Epidermal melanocyte (primary cell): ENCODE data around the gene RHOBTB1.
A peak's percentile ranks its signal among the peaks of the same experiment; 100 is the strongest.

ENCODE experiments used
- DNase-seq: peaks from one replicate; pipeline ENCODE4 v3.0.0; 2011; ENCODE audit warnings: low spot score; ENCODE audit not compliant: insufficient read length

RHOBTB1 gene

DNA sequence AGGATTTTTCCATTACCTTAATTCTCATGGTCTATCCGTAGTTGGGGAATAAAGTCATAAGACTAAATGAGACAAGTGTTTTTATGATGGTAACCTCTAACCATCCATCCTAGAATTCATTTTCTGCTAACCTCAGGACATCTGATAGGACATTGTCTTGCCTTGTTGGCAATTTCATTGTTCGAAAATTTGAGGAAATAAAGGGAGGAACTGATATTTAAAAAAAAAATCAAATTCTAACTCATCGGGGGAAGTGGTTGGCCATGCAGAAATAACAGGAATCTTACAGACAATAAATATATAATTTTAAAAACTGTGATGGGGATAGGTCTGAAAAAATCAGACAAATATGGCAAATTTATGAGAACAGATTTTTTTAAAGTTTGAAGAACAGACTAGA is 21.7 kb upstream of the RHOBTB1 start:
- no peak for DNase-seq

DNA sequence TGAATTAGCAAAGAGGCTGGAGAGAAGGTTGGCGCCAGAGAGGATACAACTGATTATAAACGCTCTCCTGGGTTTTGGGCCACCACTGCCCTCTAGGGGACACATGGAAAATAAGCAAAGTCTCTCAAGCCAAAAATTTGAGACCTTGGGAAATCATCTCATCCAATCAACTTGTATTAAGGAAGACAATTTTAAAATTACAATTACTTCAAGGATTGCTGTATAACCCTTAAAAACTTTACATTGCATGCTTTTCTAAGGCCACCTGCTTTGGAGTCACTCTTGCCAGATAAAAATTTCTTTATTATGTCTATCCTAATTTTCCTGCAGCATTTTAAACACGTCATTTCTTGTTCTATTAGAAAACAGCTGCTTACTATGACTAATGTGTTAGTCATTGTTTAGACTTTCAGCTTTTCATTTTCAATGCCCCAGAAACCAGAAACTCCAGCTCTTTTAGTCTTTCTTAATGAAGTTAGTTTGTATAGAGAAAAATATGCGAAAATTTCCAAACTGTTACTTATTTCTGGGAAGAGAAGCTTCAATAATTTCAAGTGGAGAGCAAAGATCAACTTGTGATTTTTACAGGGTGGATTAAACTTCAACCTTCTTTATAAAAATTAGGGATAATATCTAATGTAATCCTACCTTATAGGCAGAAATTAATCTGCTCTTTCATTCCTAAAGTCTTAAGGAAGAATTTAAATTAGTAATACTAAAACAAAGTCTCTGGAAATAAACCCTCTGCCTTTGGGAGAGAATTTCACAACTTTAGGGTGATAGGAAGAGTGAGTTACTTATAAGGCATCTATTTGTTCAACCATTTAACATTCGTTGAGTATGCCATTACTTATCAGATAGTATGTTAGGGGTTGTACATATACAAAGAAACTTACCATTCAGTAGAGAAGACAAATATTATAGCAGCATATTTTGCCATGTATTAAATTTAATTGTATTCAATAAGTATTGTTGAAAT is 20.6 kb upstream of the RHOBTB1 start:
- peak; percentile 69 for DNase-seq

DNA sequence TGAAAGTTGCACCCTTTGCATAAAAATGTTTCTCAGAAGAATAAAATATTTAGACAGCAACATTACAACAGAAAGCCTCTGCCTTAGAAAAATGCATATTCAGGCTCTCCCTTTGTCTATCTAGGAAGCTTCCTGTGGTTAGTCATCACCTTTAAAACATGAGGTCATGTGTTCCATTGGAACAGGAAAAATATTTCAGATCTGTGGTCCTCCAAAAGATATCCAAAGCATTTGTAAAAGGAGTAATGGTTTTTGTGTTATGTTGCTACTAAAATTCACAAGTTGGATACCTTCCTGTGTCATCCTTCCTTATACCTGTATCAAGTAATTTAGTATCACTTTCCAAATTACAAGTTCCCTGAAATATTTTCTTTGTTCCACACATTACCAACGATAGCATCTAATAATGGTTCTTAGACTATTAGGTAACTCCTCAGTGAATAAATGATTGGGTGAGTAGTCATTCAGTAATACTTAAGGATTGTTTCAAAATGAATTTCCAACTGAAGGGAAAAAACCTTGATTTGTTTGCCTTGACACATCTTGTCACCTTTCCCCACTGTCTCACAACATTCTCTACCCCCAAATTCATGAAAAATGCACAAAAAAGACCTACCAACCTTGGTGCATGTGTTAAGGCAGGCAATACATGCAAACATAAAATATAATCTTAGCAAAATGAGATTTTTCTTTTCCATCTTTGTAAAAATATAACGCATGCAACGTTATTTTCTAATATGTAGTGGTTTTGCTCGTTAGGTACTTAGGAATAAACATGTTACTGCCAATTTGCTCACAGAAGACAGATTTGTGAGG is 19.7 kb upstream of the RHOBTB1 start:
- no peak for DNase-seq

DNA sequence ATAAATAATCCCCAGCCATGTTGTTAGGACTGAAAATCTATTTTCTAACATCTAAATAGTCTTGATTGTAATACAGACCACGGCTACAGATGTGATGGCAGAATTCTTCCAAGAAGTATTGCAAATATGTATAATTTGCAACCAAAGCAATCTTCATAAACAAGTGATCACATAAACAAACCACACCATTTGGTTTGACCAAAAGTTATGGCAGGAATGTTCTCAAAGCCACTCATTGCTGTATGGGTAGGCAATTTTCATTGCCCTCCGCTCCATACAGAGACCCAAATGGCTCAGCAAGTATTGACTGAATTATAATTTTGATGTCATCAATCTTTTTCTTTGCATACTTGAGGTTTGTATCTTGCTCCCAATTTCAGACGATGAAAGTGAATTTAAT is 19.0 kb upstream of the RHOBTB1 start:
- no peak for DNase-seq

DNA sequence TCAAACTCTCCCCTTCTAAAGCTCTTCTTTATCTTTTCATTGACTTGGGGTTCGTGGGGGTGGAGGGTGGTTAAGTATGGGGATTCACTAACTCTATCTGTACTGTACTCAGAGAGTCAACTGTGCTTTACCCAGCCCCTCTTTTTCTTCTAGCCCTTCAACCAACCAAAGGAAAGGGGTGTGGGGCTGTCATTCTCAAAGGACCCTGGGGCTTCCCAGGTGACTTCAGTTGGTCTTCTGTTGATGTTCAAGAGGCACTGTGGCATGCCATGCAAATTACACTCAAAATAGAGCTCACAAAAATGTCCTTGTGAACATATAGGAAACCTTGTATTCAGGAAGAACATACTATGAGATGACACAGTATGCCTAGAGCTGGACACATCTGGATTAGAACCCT is 16.9 kb upstream of the RHOBTB1 start:
- DNase-seq, result no peak

DNA sequence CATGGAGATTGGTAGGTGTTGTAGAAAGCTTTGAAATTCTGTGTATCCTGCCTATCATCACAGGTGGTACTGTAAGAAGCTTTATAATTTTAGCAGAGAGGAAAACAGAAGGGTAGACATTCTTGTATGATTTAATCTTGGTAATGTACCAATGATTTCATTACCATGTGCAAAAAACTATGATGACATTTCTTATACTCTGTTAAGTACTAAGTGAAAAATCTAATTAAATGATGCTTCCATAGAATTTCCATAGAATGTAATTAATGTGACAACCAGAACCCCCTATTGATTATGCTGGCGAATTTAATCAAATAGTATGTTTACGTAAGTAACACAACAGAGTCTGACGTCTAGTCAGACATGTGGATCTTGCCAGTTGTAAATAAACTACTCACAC is 16.0 kb upstream of the RHOBTB1 start:
- DNase-seq, result no peak

DNA sequence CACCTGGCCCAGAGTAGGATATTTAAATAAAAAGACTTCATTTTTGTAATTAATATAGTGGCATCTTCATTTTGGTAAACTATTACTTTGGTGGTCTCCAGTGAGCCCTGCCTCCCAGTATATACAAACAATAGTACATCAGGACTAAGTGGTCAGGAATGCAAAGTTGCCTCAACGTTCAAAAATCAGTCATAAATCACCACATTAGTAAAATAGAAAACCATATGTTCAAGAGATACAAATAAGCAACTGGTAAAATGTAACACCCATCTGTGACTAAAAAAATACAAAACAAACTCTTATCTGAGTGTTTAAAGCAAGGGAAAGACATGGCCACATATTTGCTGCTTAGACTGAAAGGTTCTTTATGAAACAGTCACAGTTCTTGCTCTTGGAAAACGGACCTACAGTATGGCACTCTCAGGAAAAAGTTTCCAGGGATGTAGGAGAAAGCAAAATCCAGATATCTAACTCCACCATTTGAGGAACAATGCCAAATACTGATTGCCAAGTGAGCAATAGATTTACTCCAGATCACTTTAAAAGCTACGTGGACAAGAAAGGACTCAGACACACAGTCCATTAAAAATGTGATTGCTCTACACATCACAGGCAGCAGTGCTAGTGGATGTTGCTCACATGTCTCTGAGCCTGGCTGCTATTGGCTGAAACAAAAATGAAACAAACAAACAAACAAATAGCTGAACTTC is 15.1 kb upstream of the RHOBTB1 start:
- DNase-seq, result no peak

DNA sequence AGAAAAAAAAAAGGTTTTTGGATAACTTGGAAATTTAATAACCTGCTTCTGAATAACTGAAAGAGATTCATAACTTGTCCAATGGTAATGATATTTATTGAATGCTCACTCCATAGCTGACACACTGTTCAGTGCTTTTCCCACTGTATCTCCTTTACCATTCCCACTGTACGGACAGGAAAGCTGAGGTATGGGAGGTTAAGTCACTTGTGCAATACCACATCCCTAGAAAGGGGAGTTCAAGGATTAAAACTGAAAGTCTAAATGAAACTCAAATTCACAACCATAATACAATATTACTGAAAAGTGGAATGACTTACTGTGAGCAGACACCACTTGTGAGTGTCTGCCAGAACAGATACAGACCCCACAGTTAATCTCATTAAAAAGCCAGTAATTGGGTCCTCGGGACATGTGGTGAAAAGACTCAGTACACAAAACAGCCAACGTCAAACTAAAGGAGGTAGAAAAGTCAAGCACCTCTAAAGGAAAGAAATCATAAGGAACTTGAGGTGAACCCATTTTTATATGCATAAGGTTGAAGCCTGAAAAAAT is 13.8 kb upstream of the RHOBTB1 start:
- DNase-seq, result no peak

DNA sequence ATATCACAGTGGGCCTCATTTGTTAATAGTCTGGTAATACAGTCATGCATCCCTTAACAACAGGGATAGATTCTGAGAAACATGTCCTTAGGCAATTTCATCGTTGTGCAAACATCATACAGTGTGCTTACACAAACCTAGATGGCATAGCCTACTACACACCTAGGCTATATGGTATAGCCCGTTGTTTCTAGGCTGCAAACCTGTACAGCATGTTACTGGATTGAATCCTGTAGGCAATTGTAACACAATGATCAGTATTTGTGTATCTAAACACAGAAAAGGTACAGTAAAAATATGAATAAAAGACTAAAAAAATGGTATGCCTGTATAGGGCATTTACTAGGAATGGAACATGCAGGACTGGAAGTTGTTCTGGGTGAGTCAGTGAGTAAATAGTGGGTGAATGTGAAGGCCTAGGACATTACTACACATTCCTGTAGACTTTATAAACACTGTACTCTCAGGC is 12.0 kb upstream of the RHOBTB1 start:
- DNase-seq, result no peak

DNA sequence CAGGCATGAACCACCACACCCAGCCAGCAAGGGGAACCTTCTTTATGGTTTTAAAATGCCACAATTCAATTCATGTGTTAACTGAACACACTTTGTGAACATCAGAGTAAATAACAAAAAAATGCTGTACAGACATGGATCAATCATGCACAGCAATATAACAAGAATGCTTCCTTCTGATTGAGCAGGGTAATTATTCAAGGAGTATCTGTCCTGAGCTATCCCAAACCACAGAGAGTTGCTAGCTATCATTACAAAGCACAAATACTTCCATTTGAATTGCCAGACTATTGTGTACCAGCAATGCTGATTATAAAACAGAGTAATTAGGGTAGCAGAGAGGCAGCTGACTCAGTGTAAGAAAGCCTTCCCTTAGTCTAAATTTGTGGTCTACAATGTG is 11.3 kb upstream of the RHOBTB1 start:
- DNase-seq, result no peak

DNA sequence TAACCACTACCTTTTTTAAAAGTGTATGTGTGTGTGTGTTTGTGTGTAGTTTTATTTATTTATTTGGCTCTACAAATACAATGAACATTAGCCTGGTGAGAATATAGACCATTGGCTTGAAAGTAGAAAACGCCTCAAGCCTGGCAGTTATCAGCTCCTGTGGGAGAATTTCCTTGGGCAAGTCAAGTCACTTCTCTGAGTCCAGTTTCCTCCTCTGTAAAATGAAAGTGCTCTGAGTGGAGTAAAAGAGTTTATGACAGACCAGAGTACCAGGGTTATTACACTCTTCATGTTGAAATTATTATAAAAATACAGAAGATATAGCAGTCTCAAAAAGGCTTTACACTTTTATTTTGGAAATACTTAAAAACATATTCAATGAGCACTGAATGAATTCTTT is 10.1 kb upstream of the RHOBTB1 start:
- DNase-seq, result no peak

DNA sequence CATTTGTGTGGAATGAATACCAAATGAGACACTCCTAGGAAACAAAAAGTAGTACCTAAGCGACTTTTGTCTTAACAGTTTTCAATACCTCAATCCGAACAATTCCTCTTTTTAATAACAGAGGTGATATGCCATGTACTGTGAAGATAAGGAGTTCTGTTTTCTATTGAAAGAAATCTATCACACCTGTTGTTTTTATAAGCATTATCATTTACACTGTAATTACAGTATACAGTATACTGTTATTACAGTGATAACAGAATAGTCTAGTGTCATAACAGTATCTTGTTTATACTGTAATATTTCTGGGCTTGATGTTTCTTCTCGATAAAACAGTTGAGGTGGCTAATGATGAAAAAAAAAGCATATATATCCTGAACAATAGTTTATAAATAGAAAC is 9.4 kb upstream of the RHOBTB1 start:
- DNase-seq, result no peak

DNA sequence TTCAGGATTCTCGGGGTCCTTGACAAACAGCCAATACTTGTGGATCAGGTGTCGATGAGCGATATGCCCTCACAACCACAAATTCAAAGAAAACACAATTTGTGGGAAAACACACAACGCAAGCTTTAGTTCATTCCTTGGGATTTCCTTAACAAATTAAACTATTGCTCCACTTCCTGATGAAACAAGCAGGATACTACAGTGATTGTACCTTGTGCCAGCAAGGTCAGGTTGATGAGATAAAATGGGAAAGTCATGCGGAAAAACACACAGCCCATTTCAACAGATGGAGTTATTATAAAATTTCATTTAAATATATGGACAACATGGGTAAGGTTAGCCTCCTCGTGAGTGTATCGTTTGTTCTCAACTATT is 8.8 kb upstream of the RHOBTB1 start:
- DNase-seq, result no peak

DNA sequence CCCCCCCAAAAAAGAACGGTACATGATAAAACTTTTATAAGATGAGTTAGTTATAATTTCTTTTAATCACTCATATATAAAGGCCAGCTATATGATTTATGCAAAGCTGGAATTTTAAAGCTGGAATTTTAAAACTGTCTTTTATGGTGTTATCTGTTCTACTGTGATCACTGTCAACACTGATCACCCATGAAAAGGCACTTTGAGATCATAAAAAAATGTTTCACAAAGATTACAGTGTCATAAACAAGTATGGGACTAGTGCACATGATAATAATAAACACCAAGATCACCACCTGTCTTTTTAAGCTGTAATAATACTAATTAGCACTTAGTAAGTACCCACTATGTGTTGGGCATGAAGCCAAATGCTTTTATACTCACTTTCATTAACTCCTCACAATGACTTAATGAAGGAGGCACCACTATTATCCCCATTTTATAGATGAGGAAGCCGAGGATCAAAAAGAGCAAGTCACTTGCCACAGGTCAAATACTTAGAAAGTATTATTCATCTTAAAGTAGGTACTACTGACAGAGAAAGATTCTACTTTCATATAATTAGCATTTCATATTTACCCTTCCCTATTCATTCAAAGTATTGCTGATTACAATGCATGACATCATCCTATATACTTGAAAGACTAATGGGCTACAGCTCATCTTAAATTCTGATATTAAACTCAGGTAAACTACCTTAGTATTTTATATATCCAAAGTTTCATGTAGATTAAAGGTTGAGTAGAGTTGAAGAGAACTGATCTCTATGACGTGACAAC is 8.3 kb upstream of the RHOBTB1 start:
- DNase-seq, result no peak

DNA sequence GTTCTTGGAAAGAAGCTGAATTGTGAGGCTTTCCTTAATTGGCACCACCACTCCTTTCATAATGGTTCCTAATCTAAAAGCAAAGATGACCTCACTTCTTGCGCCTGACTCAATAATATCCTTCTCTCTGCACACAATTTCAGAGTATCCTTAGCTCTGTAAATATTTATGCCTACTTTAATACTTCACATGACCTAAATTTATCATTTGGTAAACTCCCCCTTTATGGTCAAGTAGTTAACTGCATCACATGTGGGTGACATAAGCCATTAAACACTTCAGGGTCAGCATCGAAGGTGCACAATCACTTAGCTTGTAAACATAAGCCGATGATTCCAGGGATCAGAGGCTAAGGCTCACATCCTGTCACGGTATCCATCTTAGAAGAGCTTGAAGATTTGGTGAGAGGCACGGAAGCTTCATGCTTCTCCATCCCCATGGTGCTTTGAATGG is 7.3 kb upstream of the RHOBTB1 start:
- DNase-seq, result no peak

DNA sequence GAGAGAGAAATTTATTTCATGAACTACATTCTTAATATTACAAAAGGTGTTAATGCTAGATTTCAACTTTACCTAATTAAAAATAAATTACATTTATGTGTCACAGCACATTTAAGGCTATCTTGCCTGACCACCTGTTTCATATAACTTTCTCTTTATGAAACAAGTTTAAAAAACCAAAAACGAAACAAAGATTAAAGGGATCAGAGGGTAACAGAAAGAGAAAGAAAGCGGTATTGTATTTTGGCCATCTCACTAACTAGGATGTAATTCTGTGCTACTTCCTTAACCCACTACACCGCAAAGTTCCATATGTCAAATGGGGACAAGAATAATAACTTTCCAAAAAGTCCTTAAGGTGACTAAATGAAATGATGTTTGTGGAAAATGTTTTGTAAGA is 6.3 kb upstream of the RHOBTB1 start:
- DNase-seq, result no peak

DNA sequence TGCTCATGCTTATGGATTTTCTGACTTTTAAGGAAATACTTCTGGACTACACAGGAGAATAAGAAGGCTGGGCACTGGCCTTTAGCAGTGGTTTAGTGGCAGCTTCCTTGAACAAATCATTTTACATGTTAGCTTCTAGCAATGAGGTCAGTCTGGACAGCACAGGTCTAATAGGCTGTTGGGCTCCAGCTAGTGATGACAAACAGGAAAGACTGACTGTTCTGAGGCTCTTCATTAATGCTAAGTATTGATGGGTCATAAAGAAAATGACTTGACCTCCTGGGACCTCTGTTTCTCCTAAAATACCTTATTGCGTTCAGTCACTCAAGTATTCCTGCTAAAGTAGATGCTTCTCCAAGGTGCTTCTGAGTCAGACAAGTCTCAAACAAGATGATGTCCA is 4.9 kb upstream of the RHOBTB1 start:
- DNase-seq, result no peak

DNA sequence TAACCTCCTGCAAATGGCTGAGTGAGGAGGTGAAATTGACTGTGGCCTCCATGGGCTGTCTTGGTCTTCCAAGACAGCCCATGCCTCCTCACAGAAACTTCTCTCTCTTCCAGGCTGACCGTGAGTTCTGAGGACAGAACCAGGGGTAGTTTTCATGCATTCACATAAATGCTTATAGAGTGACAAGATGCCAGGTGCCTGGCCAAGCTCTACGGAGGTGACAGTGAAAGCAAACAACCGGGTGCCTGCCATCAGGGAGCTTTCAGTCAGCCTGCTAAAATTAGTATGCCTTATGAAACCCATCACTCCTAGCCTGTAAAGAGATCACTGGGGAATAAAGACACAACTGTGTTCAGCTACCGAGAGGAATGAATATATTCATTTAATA is 919 bp upstream of the RHOBTB1 start:
- no peak for DNase-seq

DNA sequence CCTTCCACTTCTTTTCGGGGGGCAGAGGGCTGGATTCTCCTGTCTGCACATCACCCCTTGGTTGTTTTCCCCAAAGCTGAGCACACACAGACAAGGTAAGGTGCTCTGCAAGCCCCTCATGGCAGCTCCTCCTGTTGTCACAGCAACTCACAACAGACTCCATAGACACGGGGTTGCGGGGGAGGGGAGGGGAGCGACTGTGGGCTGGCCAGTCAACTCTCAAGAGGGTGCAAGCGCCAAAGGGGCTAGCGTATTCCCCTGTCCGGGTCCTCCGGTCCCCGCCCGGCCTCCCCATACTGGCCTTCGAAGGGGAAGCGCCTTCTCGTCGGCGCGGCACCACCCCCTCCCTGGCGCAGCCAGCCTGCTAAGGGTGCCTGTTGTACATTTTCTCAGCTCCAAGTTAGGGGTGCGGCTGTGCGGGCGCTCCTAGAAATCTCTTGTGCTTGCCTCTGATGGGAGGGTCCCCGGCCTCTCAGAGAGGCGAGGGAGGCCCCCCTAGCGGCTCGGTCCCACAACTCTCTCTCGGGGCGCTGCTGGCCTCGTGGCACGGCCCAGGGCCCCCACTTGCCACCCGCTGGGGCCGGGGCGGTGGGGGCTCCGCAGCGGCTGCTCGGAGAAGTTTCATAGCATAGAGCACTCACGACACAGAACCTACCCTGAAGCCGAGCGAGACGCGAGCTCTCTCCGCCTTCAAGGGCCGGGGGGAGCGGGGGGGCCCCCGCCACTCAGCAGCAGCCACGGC is 498 bp downstream of the RHOBTB1 start:
- no peak for DNase-seq

DNA sequence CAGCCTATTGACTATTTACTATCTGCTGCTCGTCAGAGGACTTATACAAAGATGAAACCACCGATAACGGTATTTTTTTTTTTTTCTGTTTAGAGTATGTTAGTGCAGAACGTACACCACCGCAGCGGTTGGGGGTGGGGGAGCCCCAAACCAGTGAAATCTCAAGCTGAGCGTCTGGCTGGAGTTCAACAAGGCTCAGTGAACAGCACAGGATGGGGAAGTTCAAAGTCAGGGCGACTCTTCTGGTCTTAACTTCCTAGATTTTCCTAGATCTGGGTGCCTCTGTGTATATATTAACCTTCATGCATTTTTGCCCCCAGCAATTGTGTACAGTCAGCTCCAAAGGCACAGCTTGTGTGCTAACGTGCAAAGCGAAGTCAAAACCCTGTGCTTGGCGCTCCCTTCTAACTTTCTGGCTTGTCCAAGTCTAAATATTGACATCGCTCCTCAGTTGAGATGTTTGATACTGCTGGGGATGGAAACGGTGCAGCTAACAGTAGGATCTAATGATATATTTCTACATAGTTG is 1.1 kb downstream of the RHOBTB1 start:
- no peak for DNase-seq
